MM.1S (cell line): ENCODE measurements around the gene DPH6.

Experiments used
- EZH2phosphoT487 ChIP-seq: fragments of 300-600 bp; sonication (generic); IDR thresholded peaks from 2 replicates; pipeline ENCODE4 v1.6.1; 2018; ENCODE audit warnings: antibody characterized with exemption, low read length
- TF ChIP-seq, protein P1 (sequence below): fragments of 300-600 bp; sonication (generic); IDR thresholded peaks from 2 replicates; pipeline ENCODE4 v1.5.1; 2016; ENCODE audit warnings: antibody characterized with exemption, low read length, mixed read lengths

DNA sequence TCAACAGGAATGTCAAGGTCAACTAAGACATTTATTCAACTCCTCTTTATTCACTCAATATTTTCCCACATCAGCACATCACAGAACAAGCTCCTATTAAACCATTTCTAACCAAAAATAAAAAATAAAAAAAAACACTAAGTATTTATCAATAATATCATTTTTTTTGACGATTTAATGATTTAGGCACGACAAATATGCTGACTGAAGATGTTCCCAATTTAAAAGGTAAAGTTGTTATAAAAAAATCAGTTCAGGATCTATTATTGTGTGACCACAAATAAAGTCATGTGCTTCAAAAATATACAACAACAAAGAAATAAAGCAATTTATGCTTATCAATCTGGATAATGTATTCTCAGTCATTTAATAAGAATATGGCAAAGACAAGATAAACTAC is 16.2 kb downstream of the DPH6 start:
- TF ChIP-seq, protein P1, sequence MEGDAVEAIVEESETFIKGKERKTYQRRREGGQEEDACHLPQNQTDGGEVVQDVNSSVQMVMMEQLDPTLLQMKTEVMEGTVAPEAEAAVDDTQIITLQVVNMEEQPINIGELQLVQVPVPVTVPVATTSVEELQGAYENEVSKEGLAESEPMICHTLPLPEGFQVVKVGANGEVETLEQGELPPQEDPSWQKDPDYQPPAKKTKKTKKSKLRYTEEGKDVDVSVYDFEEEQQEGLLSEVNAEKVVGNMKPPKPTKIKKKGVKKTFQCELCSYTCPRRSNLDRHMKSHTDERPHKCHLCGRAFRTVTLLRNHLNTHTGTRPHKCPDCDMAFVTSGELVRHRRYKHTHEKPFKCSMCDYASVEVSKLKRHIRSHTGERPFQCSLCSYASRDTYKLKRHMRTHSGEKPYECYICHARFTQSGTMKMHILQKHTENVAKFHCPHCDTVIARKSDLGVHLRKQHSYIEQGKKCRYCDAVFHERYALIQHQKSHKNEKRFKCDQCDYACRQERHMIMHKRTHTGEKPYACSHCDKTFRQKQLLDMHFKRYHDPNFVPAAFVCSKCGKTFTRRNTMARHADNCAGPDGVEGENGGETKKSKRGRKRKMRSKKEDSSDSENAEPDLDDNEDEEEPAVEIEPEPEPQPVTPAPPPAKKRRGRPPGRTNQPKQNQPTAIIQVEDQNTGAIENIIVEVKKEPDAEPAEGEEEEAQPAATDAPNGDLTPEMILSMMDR: no peak
- no peak for TF ChIP-seq EZH2phosphoT487
